Caco-2 (cell line): Measurements from ENCODE around the gene C6orf89. TPM values are rescaled to one million over a fixed set of nuclear protein-coding genes. Genes with fewer than 3 reads are reported as not detected.

Experiments
- BruUV-seq: library from RNA; stranded (reverse); fragments of 400-500 nt; replicated peaks from 2 replicates; lab custom pipeline; 2021; lab: Mats Ljungman, UMichigan
- CTCF ChIA-PET: fragments of 300-600 bp; sonication (Branson Sonifier 250); formaldehyde crosslinking; loops from one replicate; lab custom pipeline; 2022; ENCODE audit warnings: antibody characterized with exemption; lab: Charles Lee
- POLR2A ChIA-PET: fragments of 300-600 bp; sonication (Branson Sonifier 250); formaldehyde crosslinking; loops from one replicate; lab custom pipeline; 2022; ENCODE audit warnings: antibody characterized with exemption; lab: Charles Lee
- DNase-seq, 2 experiments: peaks; one replicate each; pipeline versions ENCODE4 v3.0.0 to v3.0.0-alpha.2; 2020 to 2022
- H3K27me3 ChIP-seq: replicated peaks from 2 replicates; pipeline ENCODE4 v1.6.0; 2011; ENCODE audit warnings: low read length; ENCODE audit not compliant: control insufficient read depth, insufficient read depth
- H3K36me3 ChIP-seq: 2 replicates; pipeline ENCODE4 v1.5.1; 2011; ENCODE audit warnings: low read length; ENCODE audit not compliant: control insufficient read depth, insufficient read depth
- H3K4me1 ChIP-seq: fragments of 250-450 bp; sonication (Bioruptor Pico); 2 replicates; pipeline ENCODE4 v1.5.1; 2020; ENCODE audit warnings: mild to moderate bottlenecking
- H3K4me3 ChIP-seq: 2 replicates; pipeline ENCODE4 v1.5.1; 2011; ENCODE audit warnings: low read depth, mild to moderate bottlenecking, control low read depth, low read length
- H3K9me3 ChIP-seq: fragments of 250-450 bp; sonication (Bioruptor Pico); 2 replicates; pipeline ENCODE4 v1.5.1; 2020; ENCODE audit warnings: mild to moderate bottlenecking, moderate library complexity
- H3K27ac Mint-ChIP-seq: one replicate; pipeline ENCODE4 v1.8.0; 2022; ENCODE audit warnings: mixed read lengths; ENCODE audit not compliant: unreplicated experiment
- H3K27me3 Mint-ChIP-seq: one replicate; pipeline ENCODE4 v1.8.0; 2022; ENCODE audit warnings: mixed read lengths; ENCODE audit not compliant: insufficient read depth, unreplicated experiment
- H3K36me3 Mint-ChIP-seq: one replicate; pipeline ENCODE4 v1.8.0; 2022; ENCODE audit warnings: mild to moderate bottlenecking, mixed read lengths; ENCODE audit not compliant: insufficient read depth, unreplicated experiment
- H3K4me1 Mint-ChIP-seq: one replicate; pipeline ENCODE4 v1.8.0; 2022; ENCODE audit warnings: low read depth, mixed read lengths; ENCODE audit not compliant: unreplicated experiment
- H3K4me3 Mint-ChIP-seq: one replicate; pipeline ENCODE4 v1.8.0; 2022; ENCODE audit warnings: mild to moderate bottlenecking, moderate library complexity, mixed read lengths; ENCODE audit not compliant: unreplicated experiment
- H3K9me3 Mint-ChIP-seq: one replicate; pipeline ENCODE4 v1.8.0; 2022; ENCODE audit warnings: mixed read lengths; ENCODE audit not compliant: unreplicated experiment
- CTCF ChIP-seq, 2 experiments: fragments of 200-600 bp in 1 of 2; IDR thresholded peaks; 1 replicate in 1 of 2; 2 replicates in 1 of 2; pipeline versions ENCODE4 v1.5.1 to v1.8.0; 2011 to 2022; ENCODE audit warnings: antibody characterized with exemption in 1 of 2, control low read depth in 1 of 2, inconsistent platforms in 1 of 2, low read depth in 1 of 2, low read length in 1 of 2, mild to moderate bottlenecking in 1 of 2, moderate library complexity in 1 of 2; ENCODE audit not compliant: insufficient read depth in 1 of 2, severe bottlenecking in 1 of 2, unreplicated experiment in 1 of 2
- intact Hi-C: fragments of 100-400 bp; cut with micrococcal nuclease; formaldehyde crosslinking; loops from one replicate; pipeline ENCODE4 v1.10.0; 2022; ENCODE audit not compliant: unreplicated experiment
- total RNA-seq: library from RNA; stranded (reverse); gene quantifications from 2 replicates; pipeline ENCODE4 v1.2.3, GENCODE V29; 2022

C6orf89 gene
- total RNA-seq, 1 experiment from 2014 or later = 24.4 TPM

- no TSS peak for BruUV-seq
- no peaks in the 10 kb centered on the region for H3K4me1 Mint-ChIP-seq
- H3K36me3 Mint-ChIP-seq = no peaks in the 10 kb centered on the region
- Histone ChIP-seq H3K4me3 (no peak overlapping the region), H3K4me1 (0 out of 2 replicates have a peak, but pooled peaks cover 2% of the 10 kb centered on the region), H3K27me3 (no peaks in the 10 kb centered on the region), H3K36me3 (no peaks in the 10 kb centered on the region), H3K9me3 (no peaks in the 10 kb centered on the region)
- no peaks in the 10 kb centered on the region for H3K27me3 Mint-ChIP-seq
- ChIA-PET POLR2A (no interaction called here), CTCF (interaction anchor here (0.9 kb wide), 1 partner anchor 62 kb away, joined by 3 read pairs; no protein-coding TSS in a partner anchor)
- intact Hi-C loops = no loop called here
- no peak overlapping the region for H3K27ac Mint-ChIP-seq
- H3K4me3 Mint-ChIP-seq = no peak overlapping the region
- TF ChIP-seq CTCF (IDR thresholded peaks at IDR 0.05; ENCODE audit: insufficient read depth in 1 of 2, low read depth in 1 of 2, low read length in 1 of 2, severe bottlenecking in 1 of 2, unreplicated experiment in 1 of 2) = no peak
- no peaks in the 10 kb centered on the region for H3K9me3 Mint-ChIP-seq
- no peak for DNase-seq
These were observed 70.1 kb downstream of the C6orf89 start for GRCh38 chr6:36955671-36956445.

DNA sequence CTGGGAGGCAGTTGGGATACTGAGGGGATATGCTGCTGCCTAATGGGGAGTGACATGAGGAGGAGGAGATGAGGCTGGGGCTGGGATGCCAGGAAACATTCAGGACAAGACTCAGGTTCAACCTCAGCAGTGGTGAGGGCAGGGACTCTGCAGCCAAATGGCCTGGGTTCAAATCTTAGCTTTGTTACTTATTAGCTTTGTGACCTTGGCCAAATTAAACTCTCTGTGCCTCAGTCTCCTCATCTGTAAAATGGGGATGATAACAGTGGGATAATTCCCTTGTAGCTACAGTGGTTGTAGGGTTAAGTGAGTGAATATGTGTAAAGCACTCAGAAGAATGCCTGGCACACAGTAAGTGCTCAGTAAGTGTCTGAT lies 70.7 kb downstream of the C6orf89 start:
- H3K27me3 Mint-ChIP-seq = no peaks in the 10 kb centered on the region
- no peak for TF ChIP-seq CTCF (IDR thresholded peaks at IDR 0.05; ENCODE audit: insufficient read depth in 1 of 2, low read depth in 1 of 2, low read length in 1 of 2, severe bottlenecking in 1 of 2, unreplicated experiment in 1 of 2)
- ChIA-PET POLR2A (no interaction called here), CTCF (no interaction called here)
- no peak overlapping the region for H3K27ac Mint-ChIP-seq
- no peaks in the 10 kb centered on the region for H3K36me3 Mint-ChIP-seq
- DNase-seq = no peak
- intact Hi-C loops = no loop called here
- no peaks in the 10 kb centered on the region for H3K4me1 Mint-ChIP-seq
- no TSS peak for BruUV-seq
- no peaks in the 10 kb centered on the region for H3K9me3 Mint-ChIP-seq
- Histone ChIP-seq H3K9me3 (no peaks in the 10 kb centered on the region), H3K4me3 (no peak overlapping the region), H3K4me1 (0 out of 2 replicates have a peak, but pooled peaks cover 4% of the 10 kb centered on the region), H3K36me3 (no peaks in the 10 kb centered on the region), H3K27me3 (no peaks in the 10 kb centered on the region)
- no peak overlapping the region for H3K4me3 Mint-ChIP-seq

GRCh38 chr6:36957773-36958271 lies 72.1 kb downstream of the C6orf89 start:
- no peaks in the 10 kb centered on the region for H3K36me3 ChIP-seq
- Mint-ChIP-seq H3K9me3 (no peaks in the 10 kb centered on the region), H3K27ac (no peak overlapping the region), H3K27me3 (no peaks in the 10 kb centered on the region), H3K4me3 (no peak overlapping the region), H3K4me1 (no peaks in the 10 kb centered on the region), H3K36me3 (no peaks in the 10 kb centered on the region)
- intact Hi-C loops = no loop called here
- ChIA-PET CTCF (no interaction called here), POLR2A (no interaction called here)
- DNase-seq = no peak
- H3K27me3 ChIP-seq = no peaks in the 10 kb centered on the region
- TF ChIP-seq CTCF (IDR thresholded peaks at IDR 0.05; ENCODE audit: insufficient read depth in 1 of 2, low read depth in 1 of 2, low read length in 1 of 2, severe bottlenecking in 1 of 2, unreplicated experiment in 1 of 2) = no peak
- H3K9me3 ChIP-seq = no peaks in the 10 kb centered on the region
- BruUV-seq = no TSS peak
- 0 out of 2 replicates have a peak, but pooled peaks cover 4% of the 10 kb centered on the region for H3K4me1 ChIP-seq
- H3K4me3 ChIP-seq = no peak overlapping the region
